ENCODE results near the gene PERM1. TPM values are rescaled to one million over a fixed set of nuclear protein-coding genes. Genes with fewer than 3 reads are reported as not detected.
"Not testable (repeated sequence)": the region's sequence is repeated elsewhere in the genome, so short reads cannot be mapped to it uniquely, and the experiment has no call there.

Gene PERM1
- total RNA-seq, 2 experiments from 2014 or later: not detected

DNA sequence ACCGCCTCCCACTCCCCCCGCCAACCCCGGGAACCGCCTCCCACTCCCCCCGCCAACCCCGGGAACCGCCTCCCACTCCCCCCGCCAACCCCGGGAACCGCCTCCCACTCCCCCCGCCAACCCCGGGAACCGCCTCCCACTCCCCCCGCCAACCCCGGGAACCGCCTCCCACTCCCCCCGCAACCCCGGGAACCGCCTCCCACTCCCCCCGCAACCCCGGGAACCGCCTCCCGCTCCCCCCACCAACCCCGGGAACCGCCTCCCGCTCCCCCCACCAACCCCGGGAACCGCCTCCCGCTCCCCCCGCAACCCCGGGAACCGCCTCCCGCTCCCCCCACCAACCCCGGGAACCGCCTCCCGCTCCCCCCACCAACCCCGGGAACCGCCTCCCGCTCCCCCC lies 5.1 kb downstream of the PERM1 start:
- not testable (repeated sequence) for DNase-seq; H3K36me3 Mint-ChIP-seq; H3K4me1 Mint-ChIP-seq; H3K4me3 Mint-ChIP-seq; H3K27me3 Mint-ChIP-seq; H3K9me3 Mint-ChIP-seq (ENCODE audit: low read depth); ATAC-seq; H3K27ac Mint-ChIP-seq
- CTCF ChIA-PET: interaction anchor here (1.0 to 1.9 kb wide), 6 partner anchors 18 to 107 kb away, joined by 3 to 10 read pairs (median 5); no protein-coding TSS in a partner anchor

DNA sequence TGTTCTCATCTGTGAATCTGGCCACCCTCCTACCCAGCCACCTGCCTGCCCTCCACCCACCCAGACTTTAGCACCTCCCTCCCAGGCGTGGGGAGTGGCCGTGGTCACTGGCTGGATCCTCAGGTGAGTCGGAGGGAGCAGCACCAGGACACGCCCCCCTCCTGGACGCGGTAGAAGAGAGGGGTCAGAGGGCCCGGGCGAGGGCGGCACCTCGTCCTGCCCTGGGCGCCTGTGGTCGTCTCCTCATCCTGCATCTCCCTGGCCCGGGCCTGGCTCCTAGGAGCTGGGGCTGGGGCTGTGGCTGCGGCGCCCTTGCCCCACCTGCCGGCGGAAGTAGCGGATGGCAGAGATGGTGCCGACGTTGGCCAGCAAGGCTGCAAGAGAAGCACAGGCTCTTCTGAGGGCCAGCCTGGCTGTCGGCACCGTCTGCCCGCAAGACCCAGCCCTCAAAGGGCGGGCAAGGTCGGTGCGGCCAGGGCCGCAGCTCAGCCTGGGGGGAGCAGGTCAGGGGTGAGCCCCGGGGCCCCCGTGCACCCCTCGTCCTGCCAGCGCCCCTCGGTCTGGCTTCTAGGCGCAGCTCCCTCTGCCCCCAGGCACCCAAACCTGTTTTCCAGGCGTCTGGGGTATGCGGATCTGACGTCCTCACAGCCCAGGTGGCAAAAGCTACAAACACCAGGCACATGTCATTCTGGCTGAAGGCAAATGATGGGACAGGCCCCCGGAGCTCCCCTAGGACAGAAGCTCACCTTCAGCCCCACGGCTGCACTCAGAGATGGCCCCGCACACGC lies 5.8 kb downstream of the PERM1 start:
- DNase-seq: no peak
- Mint-ChIP-seq H3K4me3 (no peak overlapping the region), H3K4me1 (peaks cover 6% of the 10 kb centered on the region), H3K9me3 (ENCODE audit: low read depth) (no peaks in the 10 kb centered on the region), H3K27ac (no peak overlapping the region), H3K36me3 (no peaks in the 10 kb centered on the region), H3K27me3 (peaks cover 4% of the 10 kb centered on the region)
- CTCF ChIA-PET: interaction anchor here (1.0 to 1.9 kb wide), 8 partner anchors 8 to 106 kb away, joined by 3 to 10 read pairs (median 5); partner anchors contain the start of gene PLEKHN1
- ATAC-seq: peak; percentile 68

DNA sequence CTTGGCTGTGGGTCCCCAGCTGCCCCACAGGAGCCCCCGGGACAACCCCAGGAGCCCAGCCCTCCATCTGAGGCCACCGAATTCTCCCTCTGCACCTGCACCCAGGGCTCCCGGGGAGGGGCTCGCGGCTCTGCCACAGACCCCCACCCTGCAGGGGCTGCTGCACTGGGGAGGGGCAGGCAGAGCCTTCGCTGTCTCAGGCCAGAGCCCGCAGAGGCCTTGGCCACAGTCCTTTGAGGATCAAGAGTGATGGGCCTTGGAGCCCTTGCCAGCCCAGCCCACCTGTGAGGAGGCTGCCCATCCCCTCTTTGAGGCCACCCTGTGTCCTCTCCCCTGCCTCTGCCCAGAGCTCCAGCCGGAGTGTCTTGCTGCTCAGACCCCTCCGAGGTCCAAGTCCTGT lies 6.5 kb downstream of the PERM1 start:
- Mint-ChIP-seq H3K27ac (no peak overlapping the region), H3K4me1 (peaks cover 6% of the 10 kb centered on the region), H3K27me3 (peaks cover 4% of the 10 kb centered on the region), H3K4me3 (no peak overlapping the region), H3K36me3 (no peaks in the 10 kb centered on the region), H3K9me3 (ENCODE audit: low read depth) (no peaks in the 10 kb centered on the region)
- DNase-seq: no peak
- ATAC-seq: no peak
- CTCF ChIA-PET: interaction anchor here (1.1 to 1.9 kb wide), 6 partner anchors 9 to 106 kb away, joined by 3 to 10 read pairs (median 4); partner anchors contain the start of gene PLEKHN1

DNA sequence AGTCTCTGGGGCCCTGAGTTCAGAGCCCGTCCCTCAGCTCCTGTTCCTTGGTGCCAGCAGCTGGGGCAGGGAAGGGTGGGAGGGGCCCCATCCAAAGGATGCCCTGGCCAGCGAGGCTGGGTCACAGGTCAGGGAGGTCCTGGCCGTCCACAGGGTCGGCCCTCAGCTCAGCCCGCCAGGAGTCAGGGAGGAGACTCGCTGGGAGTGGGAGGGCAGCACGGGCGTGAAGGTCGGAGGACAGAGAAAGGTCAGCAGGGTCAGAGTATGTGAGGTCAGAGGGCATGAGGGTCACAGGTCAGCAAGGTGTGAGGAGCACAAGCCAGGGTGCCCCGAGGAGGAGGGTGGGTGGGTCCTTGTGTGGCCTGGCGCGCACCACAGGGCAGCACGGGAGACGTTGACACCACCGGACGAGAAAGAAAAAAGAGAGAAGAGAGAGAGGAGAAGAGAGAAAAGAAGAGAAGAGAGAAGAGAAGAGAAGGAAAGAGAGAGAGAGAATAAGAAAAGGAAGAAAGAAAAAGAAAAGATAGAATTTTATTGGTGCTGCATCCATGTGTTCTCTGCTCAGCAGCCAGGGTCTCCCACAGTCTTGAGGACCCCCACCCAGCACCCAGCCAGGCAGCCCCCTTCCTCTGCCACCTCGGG lies 7.1 kb downstream of the PERM1 start:
- Mint-ChIP-seq H3K27me3 (peaks cover 4% of the 10 kb centered on the region), H3K36me3 (no peaks in the 10 kb centered on the region), H3K4me3 (no peak overlapping the region), H3K4me1 (peaks cover 6% of the 10 kb centered on the region), H3K9me3 (ENCODE audit: low read depth) (no peaks in the 10 kb centered on the region), H3K27ac (no peak overlapping the region)
- no peak for DNase-seq
- CTCF ChIA-PET: interaction anchor here (1.1 to 1.9 kb wide), 3 partner anchors 8 to 70 kb away, joined by 4 to 10 read pairs (median 5); partner anchors contain the start of gene PLEKHN1
- ATAC-seq: no peak

DNA sequence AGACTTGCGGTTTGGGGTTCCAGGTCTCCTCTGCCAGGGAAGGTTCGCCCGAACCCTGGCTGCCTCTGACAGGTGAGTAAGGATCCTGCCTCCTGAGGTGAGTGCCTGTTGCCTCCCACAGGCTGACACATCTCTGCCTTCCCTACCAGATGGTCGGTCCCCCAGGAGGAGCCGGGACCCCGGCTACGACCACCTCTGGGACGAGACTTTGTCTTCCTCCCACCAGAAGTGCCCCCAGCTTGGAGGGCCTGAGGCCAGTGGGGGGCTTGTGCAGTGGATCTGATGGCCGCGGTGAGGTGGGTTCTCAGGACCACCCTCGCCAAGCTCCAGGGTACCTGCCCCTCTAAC lies 7.6 kb downstream of the PERM1 start:
- Mint-ChIP-seq H3K4me3 (no peak overlapping the region), H3K36me3 (no peaks in the 10 kb centered on the region), H3K9me3 (ENCODE audit: low read depth) (no peaks in the 10 kb centered on the region), H3K4me1 (peaks cover 6% of the 10 kb centered on the region), H3K27me3 (peaks cover 6% of the 10 kb centered on the region), H3K27ac (no peak overlapping the region)
- DNase-seq (no peak), ATAC-seq (no peak)
- CTCF ChIA-PET: no interaction called here

DNA sequence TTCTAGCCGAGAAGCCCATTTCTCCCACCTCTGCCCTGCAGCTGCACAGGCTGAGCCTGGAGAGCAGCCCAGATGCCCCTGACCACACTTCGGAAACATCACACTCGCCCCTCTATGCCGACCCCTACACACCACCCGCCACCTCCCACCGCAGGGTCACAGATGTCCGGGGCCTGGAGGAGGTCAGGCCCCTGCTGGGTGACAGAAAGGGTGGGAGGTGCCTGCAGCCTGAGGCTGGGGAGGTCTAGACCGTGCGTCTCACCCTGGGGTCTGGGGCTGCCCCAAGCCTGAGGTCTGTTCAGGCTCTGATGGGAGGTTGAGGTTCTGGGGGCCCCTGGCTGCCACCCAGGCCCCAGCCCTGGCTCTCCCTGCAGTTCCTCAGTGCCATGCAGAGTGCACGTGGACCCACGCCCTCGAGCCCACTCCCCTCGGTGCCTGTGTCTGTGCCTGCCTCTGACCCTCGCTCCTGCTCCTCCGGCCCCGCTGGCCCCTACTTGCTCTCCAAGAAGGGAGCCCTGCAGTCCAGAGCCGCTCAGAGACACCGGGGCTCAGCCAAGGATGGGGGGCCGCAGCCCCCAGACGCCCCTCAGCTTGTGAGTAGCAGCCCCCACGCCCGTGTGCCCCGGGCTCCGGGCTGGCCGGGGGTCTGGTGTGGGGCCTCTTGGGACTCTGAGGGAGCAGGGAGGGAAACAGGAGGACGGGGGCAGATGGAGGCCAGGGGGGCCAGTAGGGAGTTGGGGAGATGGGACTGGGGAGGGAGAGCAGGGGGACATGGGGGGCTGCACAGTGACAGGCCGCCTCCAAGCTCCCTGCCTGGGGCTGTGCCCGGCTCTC lies 8.2 kb downstream of the PERM1 start:
- no peak overlapping the region for H3K27ac Mint-ChIP-seq
- H3K9me3 Mint-ChIP-seq (ENCODE audit: low read depth): no peaks in the 10 kb centered on the region
- CTCF ChIA-PET: interaction anchor here (2.4 kb wide), 1 partner anchor 10 kb away, joined by 9 read pairs; no protein-coding TSS in a partner anchor
- peaks cover 6% of the 10 kb centered on the region for H3K4me1 Mint-ChIP-seq
- no peak overlapping the region for H3K4me3 Mint-ChIP-seq
- H3K27me3 Mint-ChIP-seq: peaks cover 8% of the 10 kb centered on the region
- ATAC-seq (no peak), DNase-seq (no peak)
- H3K36me3 Mint-ChIP-seq: no peaks in the 10 kb centered on the region

DNA sequence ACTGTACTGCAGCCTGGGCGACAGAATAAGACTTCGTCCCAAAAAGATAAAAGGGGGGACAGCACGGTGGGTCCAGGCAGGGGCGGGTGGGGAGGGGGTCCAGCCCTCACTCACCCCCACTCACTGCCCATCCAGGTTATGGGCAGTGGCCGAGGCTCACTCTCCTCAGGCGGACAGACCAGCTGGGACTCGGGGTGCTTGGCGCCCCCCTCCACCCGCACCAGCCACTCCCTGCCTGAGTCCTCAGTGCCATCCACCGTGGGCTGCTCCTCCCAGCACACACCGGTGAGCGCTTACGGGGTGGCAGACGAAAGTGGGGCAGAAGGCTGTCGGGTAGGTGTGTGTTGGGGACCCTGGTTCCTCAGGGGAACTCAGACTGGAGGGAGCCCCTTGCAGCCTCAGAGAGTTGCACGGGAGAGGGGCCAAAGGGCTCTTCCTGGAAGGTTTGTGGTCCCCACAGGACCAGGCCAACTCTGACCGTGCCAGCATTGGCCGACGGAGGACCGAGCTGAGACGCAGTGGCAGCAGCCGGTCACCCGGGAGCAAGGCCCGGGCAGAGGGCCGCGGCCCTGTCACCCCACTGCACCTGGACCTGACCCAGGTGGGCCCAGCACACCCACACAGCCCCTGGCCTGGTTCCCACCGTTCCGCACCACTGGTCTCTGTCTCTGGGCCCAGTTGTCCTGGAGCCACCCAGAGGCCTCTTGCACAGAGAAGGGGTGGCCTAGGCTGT lies 9.0 kb downstream of the PERM1 start:
- DNase-seq (no peak), ATAC-seq (no peak)
- CTCF ChIA-PET: interaction anchor here (2.4 kb wide), 1 partner anchor 11 kb away, joined by 9 read pairs; no protein-coding TSS in a partner anchor
- peaks cover 2% of the 10 kb centered on the region for H3K4me1 Mint-ChIP-seq
- H3K27ac Mint-ChIP-seq: no peak overlapping the region
- H3K27me3 Mint-ChIP-seq: peaks cover 10% of the 10 kb centered on the region
- H3K9me3 Mint-ChIP-seq (ENCODE audit: low read depth): no peaks in the 10 kb centered on the region
- H3K36me3 Mint-ChIP-seq: no peaks in the 10 kb centered on the region
- no peak overlapping the region for H3K4me3 Mint-ChIP-seq

DNA sequence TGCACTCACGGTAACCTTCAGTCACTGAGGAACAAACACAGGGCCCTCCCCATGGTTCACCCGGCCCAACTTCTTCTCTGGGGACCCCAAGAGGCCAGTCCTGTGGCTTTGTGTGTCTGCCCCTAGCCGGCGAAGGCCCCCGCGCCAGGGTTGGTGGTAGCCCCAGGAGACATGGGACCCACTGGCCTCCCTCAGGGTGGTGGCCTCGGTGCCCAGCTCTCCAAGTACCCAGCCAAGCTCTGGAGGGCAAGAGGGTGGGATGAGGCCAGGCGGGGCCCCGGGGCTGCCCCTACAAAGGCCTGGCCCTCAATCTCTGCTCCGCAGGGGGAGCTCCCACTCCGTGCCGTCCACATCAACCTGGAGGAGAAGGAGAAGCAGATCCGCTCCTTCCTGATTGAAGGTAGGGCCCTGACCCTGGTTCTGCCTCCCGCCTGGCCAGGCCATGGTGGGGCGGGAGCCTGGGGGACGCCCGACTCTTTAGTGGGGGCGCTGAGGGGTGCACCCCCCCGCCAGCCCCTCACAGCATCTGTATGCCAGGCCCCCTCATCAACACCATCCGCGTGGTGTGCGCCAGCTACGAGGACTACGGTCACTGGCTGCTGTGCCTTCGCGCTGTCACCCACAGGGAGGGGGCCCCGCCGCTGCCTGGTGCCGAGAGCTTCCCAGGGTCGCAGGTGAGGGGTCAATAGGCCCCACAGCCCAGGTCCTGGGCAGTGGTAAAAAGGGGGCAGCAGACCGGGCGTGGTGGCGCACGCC lies 10.0 kb downstream of the PERM1 start:
- DNase-seq (no peak), ATAC-seq (no peak)
- Mint-ChIP-seq H3K27ac (no peak overlapping the region), H3K36me3 (no peaks in the 10 kb centered on the region), H3K4me1 (peaks cover 7% of the 10 kb centered on the region), H3K4me3 (no peak overlapping the region), H3K9me3 (ENCODE audit: low read depth) (no peaks in the 10 kb centered on the region), H3K27me3 (peaks cover 10% of the 10 kb centered on the region)
- CTCF ChIA-PET: interaction anchor here (1.3 to 2.4 kb wide), 2 partner anchors 9 to 12 kb away, joined by 3 to 9 read pairs; no protein-coding TSS in a partner anchor

DNA sequence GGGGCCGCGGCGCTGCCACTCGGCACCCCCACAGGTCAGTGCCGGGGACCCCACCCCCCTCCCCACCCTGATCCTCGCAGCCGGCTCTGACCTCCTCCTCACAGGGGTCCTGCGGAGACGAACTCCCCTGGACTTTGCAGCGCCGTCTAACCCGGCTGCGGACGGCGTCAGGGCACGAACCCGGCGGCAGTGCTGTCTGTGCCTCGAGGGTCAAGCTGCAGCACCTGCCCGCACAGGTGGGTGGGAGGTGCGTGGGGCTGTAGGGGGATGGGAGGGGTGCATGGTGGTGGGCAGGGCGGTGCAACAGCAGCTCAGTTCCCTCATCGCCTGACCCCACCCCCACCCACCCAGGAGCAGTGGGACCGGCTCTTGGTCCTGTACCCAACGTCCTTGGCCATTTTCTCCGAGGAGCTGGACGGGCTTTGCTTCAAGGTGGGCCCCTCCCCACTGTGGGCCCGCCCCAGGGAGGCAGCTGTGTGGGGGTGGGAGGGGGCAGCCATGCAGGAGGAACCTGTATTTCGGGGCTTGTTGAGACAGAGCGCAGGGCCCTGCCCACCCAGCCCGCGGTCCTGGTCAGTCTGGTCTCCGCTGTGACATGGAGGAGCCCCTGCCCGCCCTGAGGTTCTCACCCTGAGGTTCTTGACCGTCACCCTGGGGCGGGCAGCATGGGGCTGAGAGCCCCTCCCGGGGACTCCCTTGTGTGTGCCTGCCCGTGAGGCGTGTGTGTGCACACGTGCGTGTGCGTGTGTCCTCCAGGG lies 10.7 kb downstream of the PERM1 start:
- Mint-ChIP-seq H3K9me3 (ENCODE audit: low read depth) (no peaks in the 10 kb centered on the region), H3K4me1 (peaks cover 9% of the 10 kb centered on the region), H3K27me3 (peaks cover 10% of the 10 kb centered on the region), H3K36me3 (no peaks in the 10 kb centered on the region), H3K27ac (no peak overlapping the region), H3K4me3 (no peak overlapping the region)
- CTCF ChIA-PET: interaction anchor here (0.9 to 1.3 kb wide), 4 partner anchors 10 to 93 kb away, joined by 3 to 4 read pairs (median 3); no protein-coding TSS in a partner anchor
- DNase-seq: no peak
- no peak for ATAC-seq

DNA sequence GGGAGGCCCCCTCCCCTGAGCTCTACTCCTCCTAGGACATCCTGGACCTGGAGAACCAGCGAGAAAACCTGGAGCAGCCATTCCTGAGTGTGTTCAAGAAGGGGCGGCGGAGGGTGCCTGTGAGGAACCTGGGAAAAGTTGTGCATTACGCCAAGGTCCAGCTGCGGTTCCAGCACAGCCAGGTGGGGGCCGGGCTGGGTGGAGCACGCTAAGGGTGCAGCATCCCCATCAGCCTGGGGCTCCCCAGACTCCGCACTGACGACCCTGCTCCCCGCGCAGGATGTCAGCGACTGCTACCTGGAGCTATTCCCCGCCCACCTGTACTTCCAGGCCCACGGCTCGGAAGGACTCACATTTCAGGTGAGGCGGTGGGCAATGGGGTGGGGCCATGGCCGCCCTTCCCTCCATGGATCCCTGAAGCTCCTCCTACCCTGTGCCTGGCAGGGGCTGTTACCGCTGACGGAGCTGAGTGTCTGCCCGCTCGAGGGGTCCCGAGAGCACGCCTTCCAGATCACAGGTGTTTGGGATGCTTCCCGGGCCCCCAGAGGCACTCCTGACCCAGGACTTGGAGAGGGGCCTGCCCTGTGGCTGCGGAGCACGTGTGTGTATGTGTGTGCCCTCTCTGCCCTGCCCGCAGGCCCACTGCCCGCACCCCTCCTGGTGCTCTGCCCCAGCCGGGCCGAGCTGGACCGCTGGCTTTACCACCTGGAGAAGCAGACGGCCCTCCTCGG lies 11.5 kb downstream of the PERM1 start:
- peaks cover 6% of the 10 kb centered on the region for H3K27me3 Mint-ChIP-seq
- CTCF ChIA-PET: interaction anchor here (0.9 to 1.3 kb wide), 4 partner anchors 11 to 94 kb away, joined by 3 to 4 read pairs (median 3); no protein-coding TSS in a partner anchor
- H3K27ac Mint-ChIP-seq: no peak overlapping the region
- no peaks in the 10 kb centered on the region for H3K9me3 Mint-ChIP-seq (ENCODE audit: low read depth)
- no peaks in the 10 kb centered on the region for H3K36me3 Mint-ChIP-seq
- peaks cover 14% of the 10 kb centered on the region for H3K4me1 Mint-ChIP-seq
- ATAC-seq (no peak), DNase-seq (no peak)
- no peak overlapping the region for H3K4me3 Mint-ChIP-seq

DNA sequence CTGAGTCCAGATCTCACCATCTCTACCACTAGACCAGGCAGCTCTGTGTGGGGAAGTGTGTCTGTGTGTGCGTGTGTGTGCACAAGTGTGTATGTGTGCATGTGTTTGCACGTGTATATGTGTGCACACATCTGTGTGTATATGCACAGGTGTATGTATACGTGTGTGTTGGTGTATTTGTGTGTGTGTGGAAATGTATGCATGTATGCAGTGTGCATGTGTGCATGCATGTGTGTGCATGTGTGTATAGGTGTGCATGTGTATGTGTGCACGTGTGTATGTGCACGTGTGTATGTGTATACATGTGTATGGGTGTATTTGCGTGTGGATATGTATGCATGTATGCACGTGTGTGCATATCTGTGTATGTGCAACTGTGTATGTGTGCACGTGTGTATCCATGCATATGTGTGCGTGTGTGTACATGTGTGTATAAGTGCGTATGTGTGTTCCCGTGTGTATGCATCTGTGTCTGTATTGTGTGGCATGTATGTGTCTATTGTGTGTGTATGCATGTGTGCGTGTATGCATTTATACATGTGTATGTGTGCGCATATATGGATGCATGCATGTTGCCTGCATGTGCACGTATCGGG lies 12.5 kb downstream of the PERM1 start:
- CTCF ChIA-PET: interaction anchor here (0.7 kb wide), 1 partner anchor 65 kb away, joined by 3 read pairs; no protein-coding TSS in a partner anchor
- H3K27ac Mint-ChIP-seq: no peak overlapping the region
- ATAC-seq: no peak

More for the DNA sequence above, 12.5 kb downstream of the PERM1 start:
- no peak for DNase-seq
- Mint-ChIP-seq H3K9me3 (ENCODE audit: low read depth) (no peaks in the 10 kb centered on the region), H3K4me3 (no peak overlapping the region), H3K4me1 (peaks cover 14% of the 10 kb centered on the region), H3K27me3 (peaks cover 6% of the 10 kb centered on the region), H3K36me3 (peaks cover 1% of the 10 kb centered on the region)

All from activated CD8-positive, alpha-beta memory T cell treated with anti-CD3 and anti-CD28 coated beads, Interleukin-2, amount 10 ng/mL, durations not matched to agents 7 days and 5 days (primary cell).